ENCODE measurements around the gene NDUFA8. TPM values are rescaled to one million over a fixed set of nuclear protein-coding genes. Genes with fewer than 3 reads are reported as not detected.

Gene NDUFA8
- total RNA-seq, 1 donor from 2014 or later, result 46.1 TPM

GRCh38 chr9:122116448-122117173 lies 43.0 kb downstream of the NDUFA8 start:
- peaks cover 2% of the 10 kb centered on the region for H3K27me3 Mint-ChIP-seq (ENCODE audit: unreplicated experiment)
- no peak for DNase-seq
- no peak overlapping the region for H3K27ac Mint-ChIP-seq (ENCODE audit: unreplicated experiment)
- peaks cover 4% of the 10 kb centered on the region for H3K9me3 Mint-ChIP-seq (ENCODE audit: unreplicated experiment)
- no peak overlapping the region for H3K4me3 Mint-ChIP-seq (ENCODE audit: unreplicated experiment)
- peaks cover 6% of the 10 kb centered on the region for H3K4me1 Mint-ChIP-seq (ENCODE audit: low read depth, unreplicated experiment)
- no peak for TF ChIP-seq CTCF (IDR thresholded peaks at IDR 0.05; ENCODE audit: partially characterized antibody, unreplicated experiment)
- H3K36me3 Mint-ChIP-seq (ENCODE audit: unreplicated experiment), result no peaks in the 10 kb centered on the region

- peaks cover 2% of the 10 kb centered on the region for H3K27me3 Mint-ChIP-seq (ENCODE audit: unreplicated experiment)
- H3K27ac Mint-ChIP-seq (ENCODE audit: unreplicated experiment), result no peak overlapping the region
- no peak for DNase-seq
Observed at GRCh38 chr9:122116040-122116439, 43.5 kb downstream of the NDUFA8 start.

GRCh38 chr9:122115176-122116035 lies 44.2 kb downstream of the NDUFA8 start:
- Mint-ChIP-seq H3K4me3 (ENCODE audit: unreplicated experiment) (no peak overlapping the region), H3K27me3 (ENCODE audit: unreplicated experiment) (peaks cover 2% of the 10 kb centered on the region), H3K27ac (ENCODE audit: unreplicated experiment) (no peak overlapping the region), H3K4me1 (ENCODE audit: low read depth, unreplicated experiment) (peaks cover 6% of the 10 kb centered on the region), H3K36me3 (ENCODE audit: unreplicated experiment) (no peaks in the 10 kb centered on the region), H3K9me3 (ENCODE audit: unreplicated experiment) (peaks cover 4% of the 10 kb centered on the region)
- peak; percentile 12 for DNase-seq
- no peak for TF ChIP-seq CTCF (IDR thresholded peaks at IDR 0.05; ENCODE audit: partially characterized antibody, unreplicated experiment)

More at GRCh38 chr9:122116040-122116439, 43.5 kb downstream of the NDUFA8 start:
- Mint-ChIP-seq H3K4me1 (ENCODE audit: low read depth, unreplicated experiment) (peaks cover 6% of the 10 kb centered on the region), H3K4me3 (ENCODE audit: unreplicated experiment) (no peak overlapping the region), H3K9me3 (ENCODE audit: unreplicated experiment) (peaks cover 4% of the 10 kb centered on the region), H3K36me3 (ENCODE audit: unreplicated experiment) (no peaks in the 10 kb centered on the region)
- no peak for TF ChIP-seq CTCF (IDR thresholded peaks at IDR 0.05; ENCODE audit: partially characterized antibody, unreplicated experiment)

GRCh38 chr9:122113574-122113973 lies 46.0 kb downstream of the NDUFA8 start:
- H3K4me1 Mint-ChIP-seq (ENCODE audit: low read depth, unreplicated experiment), result peaks cover 9% of the 10 kb centered on the region
- H3K4me3 Mint-ChIP-seq (ENCODE audit: unreplicated experiment), result no peak overlapping the region
- no peak for TF ChIP-seq CTCF (IDR thresholded peaks at IDR 0.05; ENCODE audit: partially characterized antibody, unreplicated experiment)

More at GRCh38 chr9:122113574-122113973, 46.0 kb downstream of the NDUFA8 start:
- H3K9me3 Mint-ChIP-seq (ENCODE audit: unreplicated experiment), result peaks cover 2% of the 10 kb centered on the region
- DNase-seq, result no peak
- no peak overlapping the region for H3K27ac Mint-ChIP-seq (ENCODE audit: unreplicated experiment)
- peaks cover 2% of the 10 kb centered on the region for H3K27me3 Mint-ChIP-seq (ENCODE audit: unreplicated experiment)
- no peaks in the 10 kb centered on the region for H3K36me3 Mint-ChIP-seq (ENCODE audit: unreplicated experiment)

Measured in glutamatergic neuron (in vitro differentiated cells).